B cell (primary cell): Measurements from ENCODE around the gene EPB41. TPM values are rescaled to one million over a fixed set of nuclear protein-coding genes. Genes with fewer than 3 reads are reported as not detected.
"Not testable (repeated sequence)": the region's sequence is repeated elsewhere in the genome, so short reads cannot be mapped to it uniquely, and the experiment has no call there.

ENCODE experiments used
- ATAC-seq: fragments of 200-7000 bp; cut with Tn5 transposase; one replicate; pipeline ENCODE4 v1.10.0; 2021; ENCODE audit warnings: low read depth, mild to moderate bottlenecking, moderate number of reproducible peaks, moderate library complexity
- CTCF ChIA-PET: fragments of 350-600 bp; sonication (Branson Sonifier 250); formaldehyde crosslinking; loops from one replicate; lab custom pipeline; 2021; ENCODE audit warnings: antibody characterized with exemption, inconsistent platforms; lab: Charles Lee
- POLR2A ChIA-PET: fragments of 350-600 bp; sonication (Branson Sonifier 250); formaldehyde crosslinking; loops from one replicate; lab custom pipeline; 2021; ENCODE audit warnings: antibody characterized with exemption; lab: Charles Lee
- DNase-seq: peaks from one replicate; pipeline ENCODE4 v3.0.0; 2013
- H2AFZ ChIP-seq: 2 replicates; pipeline ENCODE4 v1.6.1; 2012; ENCODE audit warnings: mild to moderate bottlenecking, low read depth, low read length; ENCODE audit not compliant: insufficient read depth, poor library complexity, severe bottlenecking
- H3K27ac ChIP-seq, 2 donors: 1 replicate in 1 of 2; 2 replicates in 1 of 2; pipeline ENCODE4 v1.5.1; 2012 to 2013; ENCODE audit warnings: low read length in 2 of 2, mild to moderate bottlenecking in 2 of 2, moderate library complexity in 1 of 2
- H3K27me3 ChIP-seq, 4 experiments: fragments of 200-600 bp in 1 of 4; sonication (generic) in 1 of 4; replicated peaks in 1 of 4; 1 replicate in 2 of 4; 2 replicates in 2 of 4; pipeline versions ENCODE4 v1.6.1 to v1.7.0; 2013 to 2016; ENCODE audit warnings: low read length in 3 of 4, mild to moderate bottlenecking in 2 of 4, mixed read lengths in 1 of 4, moderate library complexity in 1 of 4; ENCODE audit not compliant: insufficient read depth in 4 of 4, control insufficient read depth in 3 of 4; ENCODE audit errors: control extremely low read depth in 1 of 4
- H3K36me3 ChIP-seq, 2 experiments: replicated peaks in 1 of 2; 1 replicate in 1 of 2; 2 replicates in 1 of 2; pipeline versions ENCODE4 v1.6.1 to v1.7.1; 2013; ENCODE audit warnings: low read length in 1 of 2; ENCODE audit not compliant: insufficient read depth in 2 of 2, control insufficient read depth in 1 of 2; ENCODE audit errors: control extremely low read depth in 1 of 2, extremely low read depth in 1 of 2
- H3K4me1 ChIP-seq, 2 donors: fragments of 200-600 bp in 1 of 2; sonication (generic) in 1 of 2; 1 replicate in 1 of 2; 2 replicates in 1 of 2; pipeline versions ENCODE4 v1.5.1 to v1.6.1; 2013 to 2017; ENCODE audit warnings: low read length in 2 of 2; ENCODE audit not compliant: control insufficient read depth in 2 of 2, insufficient read depth in 2 of 2
- H3K4me2 ChIP-seq: replicated peaks from 2 replicates; pipeline ENCODE3; 2012; ENCODE audit warnings: mild to moderate bottlenecking, low read depth, low read length; ENCODE audit not compliant: poor library complexity, severe bottlenecking
- H3K4me3 ChIP-seq, 5 experiments: fragments of 200-600 bp in 1 of 5; sonication (generic) in 1 of 5; 1 replicate in 3 of 5; 2 replicates in 2 of 5; pipeline versions ENCODE4 v1.5.1 to v1.7.0; 2011 to 2016; ENCODE audit warnings: low read length in 4 of 5, mild to moderate bottlenecking in 4 of 5, low read depth in 2 of 5, control low read depth in 1 of 5, moderate library complexity in 1 of 5; ENCODE audit not compliant: insufficient read depth in 1 of 5; ENCODE audit errors: control extremely low read depth in 1 of 5, extremely low read depth in 1 of 5
- H3K79me2 ChIP-seq: fragments of 200-600 bp; sonication (generic); one replicate; pipeline ENCODE4 v1.6.0; 2016; ENCODE audit warnings: low read length; ENCODE audit not compliant: control insufficient read depth, insufficient read depth
- H3K9ac ChIP-seq: fragments of 200-600 bp; sonication (generic); 2 replicates; pipeline ENCODE4 v1.6.1; 2017; ENCODE audit warnings: mild to moderate bottlenecking, low read length, moderate library complexity
- H3K9me3 ChIP-seq, 3 donors: one replicate each; pipeline versions ENCODE4 v1.6.1 to v1.7.1; 2013; ENCODE audit warnings: low read length in 2 of 3; ENCODE audit not compliant: control insufficient read depth in 2 of 3, insufficient read depth in 1 of 3; ENCODE audit errors: control extremely low read depth in 1 of 3
- H4K20me1 ChIP-seq: 2 replicates; pipeline ENCODE4 v1.6.0; 2012; ENCODE audit warnings: mild to moderate bottlenecking, low read length; ENCODE audit not compliant: insufficient read depth, control insufficient read depth, poor library complexity, severe bottlenecking
- H3K27ac Mint-ChIP-seq: one replicate; pipeline ENCODE4 v1.8.0; 2021; ENCODE audit warnings: mixed read lengths
- H3K27me3 Mint-ChIP-seq: one replicate; pipeline ENCODE4 v1.8.0; 2021; ENCODE audit warnings: mixed read lengths
- H3K4me1 Mint-ChIP-seq: one replicate; pipeline ENCODE4 v1.8.0; 2021; ENCODE audit warnings: mixed read lengths
- H3K4me3 Mint-ChIP-seq: one replicate; pipeline ENCODE4 v1.8.0; 2021; ENCODE audit warnings: mixed read lengths
- H3K9me3 Mint-ChIP-seq: one replicate; pipeline ENCODE4 v1.8.0; 2022; ENCODE audit warnings: mixed read lengths; ENCODE audit not compliant: insufficient read depth
- EZH2 ChIP-seq: IDR thresholded peaks from 2 replicates; pipeline ENCODE4 v1.6.1; 2012; ENCODE audit warnings: borderline replicate concordance, low read depth, mild to moderate bottlenecking, moderate library complexity, low read length; ENCODE audit not compliant: insufficient read depth, poor library complexity, severe bottlenecking
- WGBS: methylation state at CpG from one replicate; pipeline ENCODE4 v1.1.5; 2013; ENCODE audit warnings: missing lambda C conversion rate; ENCODE audit not compliant: insufficient coverage; 5-methylcytosine and 5-hydroxymethylcytosine counted together
- intact Hi-C: fragments of 100-400 bp; cut with micrococcal nuclease; formaldehyde crosslinking; loops from one replicate; pipeline ENCODE4 v1.10.0; 2022
- polyA plus RNA-seq: library from polyadenylated mRNA; depleted of rRNA; stranded (reverse); fragments of >200 nt; gene quantifications from 2 replicates; pipeline ENCODE4 v1.2.3, GENCODE V29; 2012
- total RNA-seq, 2 donors: library from RNA; stranded (reverse); fragments of 120-200 nt in 1 of 2; gene quantifications; 1 replicate in 1 of 2; 2 replicates in 1 of 2; pipeline versions ENCODE4 v1.2.3 to v1.2.4, GENCODE V29; 2013 to 2022
- TF ChIP-seq, protein P1 (sequence below): fragments of 200-600 bp; IDR thresholded peaks from one replicate; pipeline ENCODE4 v1.8.0; 2022; ENCODE audit warnings: antibody characterized with exemption, mild to moderate bottlenecking

The EPB41 gene
- total and polyA plus RNA-seq, 2 donors (not counting 1 experiment from before 2014, with no cell fraction given): 45.8 to 186 TPM

DNA sequence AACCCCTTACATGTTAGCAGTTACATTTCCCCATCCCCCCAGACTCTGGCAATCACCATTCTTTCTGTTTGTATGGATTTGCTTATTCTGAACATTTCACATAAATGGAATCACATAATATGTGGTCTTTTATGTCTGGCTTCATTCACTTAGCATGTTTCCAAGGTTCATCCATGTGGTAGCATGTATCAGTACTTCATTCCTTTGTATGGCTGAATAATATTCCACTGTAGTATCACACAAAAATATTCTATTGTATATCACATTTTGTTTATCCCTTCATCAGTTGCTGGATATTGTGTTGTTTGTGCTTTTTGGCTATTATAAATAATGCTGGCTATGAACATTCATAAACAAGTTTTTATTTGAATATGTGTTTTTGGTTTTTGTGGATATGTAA, 22.2 kb downstream of the EPB41 start:
- Mint-ChIP-seq H3K9me3 (no peaks in the 10 kb centered on the region), H3K4me3 (no peak overlapping the region), H3K27ac (no peak overlapping the region), H3K4me1 (peaks cover 60% of the 10 kb centered on the region), H3K27me3 (no peaks in the 10 kb centered on the region)
- Histone ChIP-seq H3K4me3 (no peak overlapping the region), H3K4me1 (peaks cover 18 to 20% of the 10 kb centered on the region in 2 donors), H3K27me3 (no peaks in the 10 kb centered on the region), H3K79me2 (peaks cover 100% of the 10 kb centered on the region), H3K4me2 (no peak overlapping the region), H4K20me1 (peaks cover 52% of the 10 kb centered on the region), H2AFZ (no peak overlapping the region), H3K9ac (no peak overlapping the region), H3K27ac (no peak overlapping the region), H3K36me3 (peaks cover 0 to 4% of the 10 kb centered on the region in 2 experiments), H3K9me3 (no peaks in the 10 kb centered on the region)
- intact Hi-C loops: no loop called here
- ATAC-seq: no peak
- POLR2A ChIA-PET: no interaction called here
- TF ChIP-seq EZH2: no peak
- TF ChIP-seq, protein P1, sequence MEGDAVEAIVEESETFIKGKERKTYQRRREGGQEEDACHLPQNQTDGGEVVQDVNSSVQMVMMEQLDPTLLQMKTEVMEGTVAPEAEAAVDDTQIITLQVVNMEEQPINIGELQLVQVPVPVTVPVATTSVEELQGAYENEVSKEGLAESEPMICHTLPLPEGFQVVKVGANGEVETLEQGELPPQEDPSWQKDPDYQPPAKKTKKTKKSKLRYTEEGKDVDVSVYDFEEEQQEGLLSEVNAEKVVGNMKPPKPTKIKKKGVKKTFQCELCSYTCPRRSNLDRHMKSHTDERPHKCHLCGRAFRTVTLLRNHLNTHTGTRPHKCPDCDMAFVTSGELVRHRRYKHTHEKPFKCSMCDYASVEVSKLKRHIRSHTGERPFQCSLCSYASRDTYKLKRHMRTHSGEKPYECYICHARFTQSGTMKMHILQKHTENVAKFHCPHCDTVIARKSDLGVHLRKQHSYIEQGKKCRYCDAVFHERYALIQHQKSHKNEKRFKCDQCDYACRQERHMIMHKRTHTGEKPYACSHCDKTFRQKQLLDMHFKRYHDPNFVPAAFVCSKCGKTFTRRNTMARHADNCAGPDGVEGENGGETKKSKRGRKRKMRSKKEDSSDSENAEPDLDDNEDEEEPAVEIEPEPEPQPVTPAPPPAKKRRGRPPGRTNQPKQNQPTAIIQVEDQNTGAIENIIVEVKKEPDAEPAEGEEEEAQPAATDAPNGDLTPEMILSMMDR: no peak
- DNase-seq: no peak
- CTCF ChIA-PET: no interaction called here

DNA sequence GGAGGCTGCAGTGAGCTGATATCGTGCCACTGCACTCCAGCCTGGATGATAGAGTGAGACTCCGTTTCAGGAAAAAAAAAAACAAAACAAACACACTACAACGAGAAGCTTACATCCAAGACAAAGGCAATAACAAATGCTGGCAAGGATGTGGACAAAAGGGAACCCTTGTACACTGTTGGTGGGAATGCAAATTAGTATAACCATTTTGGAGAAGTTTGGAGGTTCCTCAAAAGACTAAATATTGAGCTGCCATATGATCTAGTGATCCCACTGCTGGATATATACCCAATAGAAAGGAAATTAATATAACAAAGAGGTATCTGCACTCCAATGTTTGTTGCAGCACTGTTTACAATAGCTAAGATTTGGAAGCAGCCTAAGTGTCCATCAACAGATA, 29.2 kb downstream of the EPB41 start:
- H3K9ac ChIP-seq, H3K4me3 Mint-ChIP-seq, H3K9me3 ChIP-seq, ATAC-seq, H3K4me3 ChIP-seq, H3K9me3 Mint-ChIP-seq, intact Hi-C loops, H3K27me3 ChIP-seq, DNase-seq, H3K36me3 ChIP-seq, H3K4me2 ChIP-seq, H3K27me3 Mint-ChIP-seq, H3K27ac Mint-ChIP-seq, POLR2A ChIA-PET, H3K27ac ChIP-seq, CTCF ChIA-PET, H2AFZ ChIP-seq: not testable (repeated sequence)
- WGBS: no CpG with 5 or more reads among the region's 3 CpGs
- peaks cover 6 to 15% of the 10 kb centered on the region in 2 donors for H3K4me1 ChIP-seq
- H3K4me1 Mint-ChIP-seq: peaks cover 38% of the 10 kb centered on the region
- peaks cover 81% of the 10 kb centered on the region for H4K20me1 ChIP-seq
- peaks cover 96% of the 10 kb centered on the region for H3K79me2 ChIP-seq
